Upper lobe of left lung (tissue), 6 donors: ENCODE results near the gene MPRIP. TPM values are rescaled to one million over a fixed set of nuclear protein-coding genes. Genes with fewer than 3 reads are reported as not detected.
A peak's percentile ranks its signal among the peaks of the same experiment; 100 is the strongest.

Source experiments
- ATAC-seq, 2 donors: fragments of 200-7000 bp; cut with Tn5 transposase; one replicate each; pipeline ENCODE4 v1.9.1; 2022; ENCODE audit warnings: mild to moderate bottlenecking in 2 of 2, moderate library complexity in 2 of 2; ENCODE audit not compliant: low FRiP score in 2 of 2
- DNase-seq, 2 donors: peaks; one replicate each; pipeline ENCODE4 v3.0.0-alpha.2; 2019 to 2020
- H3K27ac ChIP-seq, 4 donors: fragments of 200-600 bp; sonication (generic); one replicate each; pipeline ENCODE4 v1.5.1; 2016 to 2019
- H3K27me3 ChIP-seq, 4 donors: fragments of 200-600 bp; sonication (generic); one replicate each; pipeline ENCODE4 v1.5.1; 2017 to 2019
- H3K36me3 ChIP-seq, 4 donors: fragments of 200-600 bp; sonication (generic); one replicate each; pipeline ENCODE4 v1.5.1; 2016 to 2019
- H3K4me1 ChIP-seq, 4 donors: fragments of 200-600 bp; sonication (generic); one replicate each; pipeline ENCODE4 v1.5.1; 2018 to 2019
- H3K4me3 ChIP-seq, 4 donors: fragments of 200-600 bp; sonication (generic); one replicate each; pipeline ENCODE4 v1.5.1; 2017 to 2019; ENCODE audit warnings: mild to moderate bottlenecking in 2 of 4, moderate library complexity in 1 of 4
- H3K9me3 ChIP-seq, 4 donors: fragments of 200-600 bp; sonication (generic); one replicate each; pipeline ENCODE4 v1.5.1; 2018 to 2019
- EP300 ChIP-seq, 4 donors: sonication (generic); formaldehyde crosslinking; IDR thresholded peaks; one replicate each; pipeline ENCODE4 v1.5.1; 2017; ENCODE audit warnings: antibody characterized with exemption in 4 of 4, control low read depth in 2 of 4
- POLR2A ChIP-seq, 4 donors: fragments of 450-650 bp; IDR thresholded peaks; one replicate each; pipeline ENCODE4 v1.5.1; 2016 to 2017; ENCODE audit warnings: antibody characterized with exemption in 4 of 4, mild to moderate bottlenecking in 2 of 4
- POLR2AphosphoS5 ChIP-seq, 2 donors: sonication (generic); formaldehyde crosslinking; IDR thresholded peaks; one replicate each; pipeline ENCODE4 v1.5.1; 2017; ENCODE audit warnings: antibody characterized with exemption in 2 of 2
- WGBS, 2 donors: methylation state at CpG; one replicate each; pipeline ENCODE4 v1.1.5; 2017 to 2018; 5-methylcytosine and 5-hydroxymethylcytosine counted together
- total RNA-seq, 6 donors: library from RNA; depleted of rRNA in 4 of 6; stranded (reverse); fragments of >200 nt in 4 of 6; gene quantifications; one replicate each; pipeline versions ENCODE4 v1.1.0 to v1.2.1, GENCODE V29; 2016 to 2021
- TF ChIP-seq, protein P1 (sequence below), 6 experiments: fragments of 450-650 bp in 4 of 6; fragments of 200-600 bp in 2 of 6; sonication (generic) in 2 of 6; IDR thresholded peaks; one replicate each; pipeline ENCODE4 v1.5.1; 2016 to 2019; ENCODE audit warnings: antibody characterized with exemption in 6 of 6
- donor health status: DM: no; HTN: no; CAD: no; lungs with moderate emphysema.
- donor health status: DM: no; HTN: yes; CAD: no; lungs with severe emphysema.

The MPRIP gene
- total RNA-seq, 6 donors from 2014 or later, result 201 to 380 (median 285) TPM

DNA sequence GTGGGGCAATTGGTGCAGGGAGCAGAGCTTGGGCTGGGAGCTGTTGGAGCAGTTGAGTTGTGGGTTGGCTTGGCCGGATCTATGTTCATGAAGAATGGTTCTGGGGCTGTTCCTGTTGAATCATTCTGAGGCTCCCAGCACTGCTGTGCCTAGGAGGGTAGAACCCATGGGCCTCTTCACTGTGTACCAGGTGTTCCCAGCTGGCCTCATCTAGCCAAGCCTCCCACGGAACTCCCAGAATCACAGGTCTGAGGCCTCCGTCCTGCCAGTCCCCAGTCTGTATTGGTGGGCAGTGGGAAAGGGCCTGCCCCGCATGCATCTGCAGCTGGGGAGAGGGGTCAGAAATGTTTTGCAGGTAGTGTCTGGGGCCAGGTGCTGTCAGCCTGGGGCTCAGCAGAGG, 74.1 kb downstream of the MPRIP start:
- ATAC-seq (no peak), DNase-seq (no peak)
- peak overlapping the region in 1 of 4 donors; percentile 9 for H3K27ac ChIP-seq
- H3K4me3 ChIP-seq, result no peak overlapping the region
- H3K9me3 ChIP-seq, result no peaks in the 10 kb centered on the region
- no peak for TF ChIP-seq POLR2A (IDR thresholded peaks at IDR 0.05)
- TF ChIP-seq POLR2AphosphoS5 (IDR thresholded peaks at IDR 0.05), result no peak
- TF ChIP-seq, protein P1, sequence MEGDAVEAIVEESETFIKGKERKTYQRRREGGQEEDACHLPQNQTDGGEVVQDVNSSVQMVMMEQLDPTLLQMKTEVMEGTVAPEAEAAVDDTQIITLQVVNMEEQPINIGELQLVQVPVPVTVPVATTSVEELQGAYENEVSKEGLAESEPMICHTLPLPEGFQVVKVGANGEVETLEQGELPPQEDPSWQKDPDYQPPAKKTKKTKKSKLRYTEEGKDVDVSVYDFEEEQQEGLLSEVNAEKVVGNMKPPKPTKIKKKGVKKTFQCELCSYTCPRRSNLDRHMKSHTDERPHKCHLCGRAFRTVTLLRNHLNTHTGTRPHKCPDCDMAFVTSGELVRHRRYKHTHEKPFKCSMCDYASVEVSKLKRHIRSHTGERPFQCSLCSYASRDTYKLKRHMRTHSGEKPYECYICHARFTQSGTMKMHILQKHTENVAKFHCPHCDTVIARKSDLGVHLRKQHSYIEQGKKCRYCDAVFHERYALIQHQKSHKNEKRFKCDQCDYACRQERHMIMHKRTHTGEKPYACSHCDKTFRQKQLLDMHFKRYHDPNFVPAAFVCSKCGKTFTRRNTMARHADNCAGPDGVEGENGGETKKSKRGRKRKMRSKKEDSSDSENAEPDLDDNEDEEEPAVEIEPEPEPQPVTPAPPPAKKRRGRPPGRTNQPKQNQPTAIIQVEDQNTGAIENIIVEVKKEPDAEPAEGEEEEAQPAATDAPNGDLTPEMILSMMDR (IDR thresholded peaks at IDR 0.05), result no peak
- no peak for TF ChIP-seq EP300 (IDR thresholded peaks at IDR 0.05)
- WGBS, 2 donors, result 74 to 88% methylated on average over 4 of the region's 4 CpGs
- H3K36me3 ChIP-seq, result no peaks in the 10 kb centered on the region
- H3K27me3 ChIP-seq, result no peaks in the 10 kb centered on the region
- peaks cover 51 to 83% (median 62%) of the 10 kb centered on the region in 4 donors for H3K4me1 ChIP-seq

DNA sequence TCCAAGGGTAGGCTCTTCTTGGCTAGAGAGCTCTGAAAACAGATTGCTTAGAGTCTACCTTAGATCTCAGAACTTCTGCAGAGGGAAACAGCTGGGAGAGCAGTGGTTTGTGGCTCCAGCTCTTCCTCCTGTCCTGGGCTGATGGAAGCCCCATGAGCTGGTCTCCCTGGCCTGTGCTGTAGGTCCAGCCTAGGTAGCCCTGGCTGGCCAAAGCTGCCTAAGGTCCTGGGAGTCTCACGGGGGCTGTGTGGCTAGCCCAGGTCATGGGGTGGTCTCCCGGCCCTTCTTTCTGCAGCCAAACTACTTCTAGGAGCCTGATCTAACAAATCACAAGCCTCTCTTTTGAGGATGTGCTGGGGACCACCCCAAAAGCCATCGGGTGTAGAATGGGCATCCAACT, 75.7 kb downstream of the MPRIP start:
- no peaks in the 10 kb centered on the region for H3K36me3 ChIP-seq
- no peak overlapping the region for H3K4me3 ChIP-seq
- ATAC-seq, result no peak
- TF ChIP-seq POLR2AphosphoS5 (IDR thresholded peaks at IDR 0.05) (no peak), EP300 (IDR thresholded peaks at IDR 0.05) (no peak), POLR2A (IDR thresholded peaks at IDR 0.05) (no peak)
- TF ChIP-seq, protein P1 (IDR thresholded peaks at IDR 0.05), result no peak
- no peaks in the 10 kb centered on the region for H3K27me3 ChIP-seq
- peaks cover 51 to 78% (median 57%) of the 10 kb centered on the region in 4 donors for H3K4me1 ChIP-seq
- H3K9me3 ChIP-seq, result no peaks in the 10 kb centered on the region
- WGBS, 2 donors, result 83 to 88% methylated on average over 2 to 3 of the region's 3 CpGs
- DNase-seq, result no peak
- peak overlapping the region; percentile 57 to 65 (median 65) for H3K27ac ChIP-seq

DNA sequence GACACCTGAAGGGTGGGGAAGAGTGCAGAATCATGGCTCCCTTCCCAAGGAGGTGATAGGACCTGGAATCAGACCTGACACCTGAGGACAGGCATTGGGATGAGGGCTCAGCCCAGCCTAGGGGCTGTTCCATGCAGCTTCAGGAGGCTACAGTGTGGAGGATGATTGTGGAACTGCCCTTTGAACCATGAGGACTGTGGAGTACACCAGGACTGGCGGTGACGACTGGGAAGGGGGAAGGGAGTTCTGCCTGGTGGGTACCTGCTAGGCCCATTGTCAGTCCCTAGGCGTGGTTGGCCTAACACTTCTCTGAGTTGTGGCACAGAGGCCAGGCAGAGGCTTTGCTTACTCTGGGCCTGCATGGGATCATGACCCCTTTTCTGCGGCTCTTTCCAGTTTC, 76.1 kb downstream of the MPRIP start:
- no peaks in the 10 kb centered on the region for H3K36me3 ChIP-seq
- 95% methylated on average over 4 of the region's 4 CpGs; no CpG with 5 or more reads in 1 of the 2 donors for WGBS, 2 donors

DNA sequence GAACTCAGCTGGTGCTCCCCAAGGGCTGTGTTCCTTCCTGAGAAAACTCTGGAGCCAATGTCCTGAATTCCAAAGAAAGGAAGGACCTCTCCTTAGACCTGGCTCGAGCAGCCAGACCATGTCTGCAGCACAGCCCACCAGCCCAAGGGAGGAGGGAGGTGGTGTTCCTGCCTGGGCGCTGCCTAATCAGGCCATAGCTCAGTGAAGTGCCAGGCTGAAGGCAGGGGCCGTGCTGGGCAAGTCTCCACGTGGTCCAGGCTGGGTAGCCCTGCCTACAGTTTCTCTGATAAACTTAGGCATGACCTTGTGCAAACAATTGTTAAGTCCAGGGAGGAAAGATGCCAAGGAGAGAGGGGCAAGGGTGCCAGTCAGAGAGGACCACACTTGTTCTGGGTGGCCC, 76.8 kb downstream of the MPRIP start:
- Histone ChIP-seq H3K36me3 (no peaks in the 10 kb centered on the region), H3K27ac (peak overlapping the region; percentile 57 to 65 (median 65))
- TF ChIP-seq EP300 (IDR thresholded peaks at IDR 0.05) (no peak), POLR2AphosphoS5 (IDR thresholded peaks at IDR 0.05) (no peak), POLR2A (IDR thresholded peaks at IDR 0.05) (no peak)
- TF ChIP-seq, protein P1 (IDR thresholded peaks at IDR 0.05), result no peak

More for the DNA sequence above, 76.1 kb downstream of the MPRIP start:
- ATAC-seq, result no peak
- DNase-seq, result no peak
- no peak for TF ChIP-seq POLR2AphosphoS5 (IDR thresholded peaks at IDR 0.05)
- no peaks in the 10 kb centered on the region for H3K9me3 ChIP-seq
- peak overlapping the region; percentile 57 to 65 (median 65) for H3K27ac ChIP-seq
- H3K4me3 ChIP-seq, result no peak overlapping the region
- peaks cover 50 to 82% (median 56%) of the 10 kb centered on the region in 4 donors for H3K4me1 ChIP-seq
- no peaks in the 10 kb centered on the region for H3K27me3 ChIP-seq

DNA sequence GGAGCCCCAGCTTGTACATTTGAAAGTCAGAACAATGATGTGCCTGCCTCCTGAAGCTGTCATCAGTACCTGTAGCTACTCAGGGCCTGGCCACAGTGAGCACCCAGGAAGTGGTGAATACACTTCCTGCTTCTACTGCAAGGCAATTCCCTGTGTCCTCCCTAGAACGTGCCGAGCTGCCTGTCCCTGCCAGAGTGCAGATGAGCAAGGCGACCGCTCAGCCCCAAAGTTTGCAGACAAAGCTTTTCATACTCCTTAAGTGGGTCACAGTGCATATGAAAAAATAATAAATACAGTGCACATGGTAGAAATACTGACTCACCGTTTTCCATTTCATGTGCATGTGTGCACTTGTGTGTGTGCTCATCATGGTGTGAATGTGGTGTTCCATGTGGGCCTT, 77.3 kb downstream of the MPRIP start:
- TF ChIP-seq EP300 (IDR thresholded peaks at IDR 0.05) (no peak), POLR2A (IDR thresholded peaks at IDR 0.05) (no peak), POLR2AphosphoS5 (IDR thresholded peaks at IDR 0.05) (no peak)
- TF ChIP-seq, protein P1 (IDR thresholded peaks at IDR 0.05), result no peak
- Histone ChIP-seq H3K4me1 (peaks cover 43 to 74% (median 53%) of the 10 kb centered on the region in 4 donors), H3K36me3 (no peaks in the 10 kb centered on the region), H3K27me3 (no peaks in the 10 kb centered on the region), H3K27ac (peak overlapping the region; percentile 57 to 65 (median 65)), H3K9me3 (no peaks in the 10 kb centered on the region), H3K4me3 (no peak overlapping the region)
- DNase-seq (peak in 1 of 2 donors; percentile 60), ATAC-seq (peak; percentile 16 to 34)
- 44 to 60% methylated on average over 5 of the region's 5 CpGs for WGBS, 2 donors

More for the DNA sequence above, 76.8 kb downstream of the MPRIP start:
- no peaks in the 10 kb centered on the region for H3K27me3 ChIP-seq
- WGBS, 2 donors, result 20 to 50% methylated on average over 1 to 2 of the region's 4 CpGs
- H3K4me1 ChIP-seq, result peaks cover 48 to 78% (median 56%) of the 10 kb centered on the region in 4 donors
- H3K9me3 ChIP-seq, result no peaks in the 10 kb centered on the region
- ATAC-seq, result peak; percentile 15 to 45
- DNase-seq, result peak in 1 of 2 donors; percentile 56
- H3K4me3 ChIP-seq, result no peak overlapping the region
